Stimulated activated CD8-positive, alpha-beta memory T cell treated with anti-CD3 and anti-CD28 coated beads, Interleukin-12 subunit alpha, Interleukin-12 subunit beta, amount 100 ng/mL, for 1 hour (primary cell): Measurements from ENCODE around the gene ZC3H18.

Source experiments
- DNase-seq: peaks from one replicate; pipeline ENCODE4 v3.0.0-alpha.2; 2020; ENCODE audit warnings: low read depth

The ZC3H18 gene

DNA sequence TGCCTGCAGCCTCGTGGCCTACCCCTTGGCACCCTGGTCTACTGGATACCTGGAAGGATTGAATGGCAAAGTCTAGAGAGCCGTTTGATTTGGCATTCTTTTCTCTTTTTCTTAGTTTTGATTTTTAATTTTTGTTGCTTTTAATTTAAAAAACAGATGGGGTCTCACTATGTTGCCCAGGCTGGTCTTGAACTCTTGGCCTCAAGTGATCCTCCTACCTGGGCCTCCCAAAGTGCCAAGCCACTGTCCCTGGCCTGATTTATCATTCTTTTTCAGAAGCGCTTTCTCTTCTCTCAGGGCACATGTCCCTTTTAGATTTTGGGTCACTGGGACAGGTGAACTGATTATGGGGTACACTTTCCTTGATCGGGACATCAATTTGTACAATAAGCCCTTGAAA, 10.8 kb downstream of the ZC3H18 start:
- DNase-seq: no peak

DNA sequence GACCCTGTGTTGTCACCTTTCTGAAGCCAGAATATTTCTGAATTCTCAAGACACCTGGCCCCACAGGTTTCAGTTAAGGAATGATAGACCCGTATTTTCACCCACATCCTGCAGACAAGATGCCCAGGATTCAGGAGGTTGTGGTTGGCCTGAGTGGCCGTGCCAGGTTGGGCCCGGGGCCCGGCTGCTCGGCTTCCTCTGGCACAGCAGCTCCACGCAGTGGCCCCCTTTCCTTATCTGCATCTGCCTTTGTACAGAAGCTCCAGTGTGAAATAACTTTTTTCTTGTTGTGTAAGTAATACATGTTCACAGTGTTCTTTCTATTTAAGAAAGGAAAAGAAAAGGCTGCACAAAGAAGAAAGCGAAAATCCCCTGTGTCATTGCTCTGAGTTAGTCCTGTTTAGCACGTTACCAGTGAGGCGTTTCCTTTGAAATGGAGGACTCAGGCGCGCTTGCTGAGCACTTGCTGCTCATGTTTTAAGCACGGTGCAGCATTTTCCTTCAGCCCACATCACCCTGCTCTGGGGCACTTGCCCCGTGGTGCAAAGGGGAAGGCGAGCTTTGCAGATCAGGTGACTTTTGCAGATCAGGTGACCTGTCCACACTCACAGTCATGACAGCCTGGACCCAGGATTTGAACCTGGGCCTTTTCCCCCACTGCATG, 12.8 kb downstream of the ZC3H18 start:
- DNase-seq: no peak

DNA sequence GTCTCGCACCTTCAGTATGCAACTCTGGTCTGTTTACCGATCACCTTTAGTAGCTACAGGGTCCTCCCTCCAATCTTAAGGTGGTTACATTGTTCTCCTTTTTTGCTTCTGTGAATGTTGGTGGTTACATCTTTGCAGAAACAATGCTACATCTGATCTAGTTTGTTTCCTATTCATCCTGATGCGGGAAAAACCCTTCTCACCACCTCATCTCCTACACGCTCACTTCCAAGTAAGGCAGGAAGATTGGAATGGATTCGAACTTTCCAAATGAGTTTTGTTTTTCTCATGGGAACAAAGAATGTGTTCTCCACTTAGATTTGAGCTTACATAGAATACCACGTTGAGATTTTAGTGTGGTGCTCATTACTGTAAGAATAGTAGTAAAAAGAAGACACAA, 14.5 kb downstream of the ZC3H18 start:
- DNase-seq: no peak

DNA sequence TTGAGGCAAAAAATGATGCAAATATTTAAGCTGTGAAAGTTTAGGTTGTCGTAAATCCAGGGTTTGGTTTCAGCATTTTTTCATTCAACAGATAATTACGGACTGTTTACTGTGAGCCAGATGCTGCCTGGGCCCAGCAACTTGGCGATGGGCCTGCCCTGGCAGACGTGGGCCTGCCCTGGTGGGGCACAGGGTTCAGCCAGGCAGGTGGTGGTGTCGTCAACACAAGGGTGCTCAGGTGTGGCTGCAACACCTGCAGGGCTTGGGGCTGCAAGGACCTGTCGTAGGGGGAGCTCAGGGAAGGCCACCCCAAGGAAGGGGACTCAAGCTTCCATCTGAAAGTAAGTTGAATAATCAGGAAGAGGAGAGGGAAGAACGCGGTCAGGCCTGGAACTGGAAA, 15.1 kb downstream of the ZC3H18 start:
- DNase-seq: no peak

DNA sequence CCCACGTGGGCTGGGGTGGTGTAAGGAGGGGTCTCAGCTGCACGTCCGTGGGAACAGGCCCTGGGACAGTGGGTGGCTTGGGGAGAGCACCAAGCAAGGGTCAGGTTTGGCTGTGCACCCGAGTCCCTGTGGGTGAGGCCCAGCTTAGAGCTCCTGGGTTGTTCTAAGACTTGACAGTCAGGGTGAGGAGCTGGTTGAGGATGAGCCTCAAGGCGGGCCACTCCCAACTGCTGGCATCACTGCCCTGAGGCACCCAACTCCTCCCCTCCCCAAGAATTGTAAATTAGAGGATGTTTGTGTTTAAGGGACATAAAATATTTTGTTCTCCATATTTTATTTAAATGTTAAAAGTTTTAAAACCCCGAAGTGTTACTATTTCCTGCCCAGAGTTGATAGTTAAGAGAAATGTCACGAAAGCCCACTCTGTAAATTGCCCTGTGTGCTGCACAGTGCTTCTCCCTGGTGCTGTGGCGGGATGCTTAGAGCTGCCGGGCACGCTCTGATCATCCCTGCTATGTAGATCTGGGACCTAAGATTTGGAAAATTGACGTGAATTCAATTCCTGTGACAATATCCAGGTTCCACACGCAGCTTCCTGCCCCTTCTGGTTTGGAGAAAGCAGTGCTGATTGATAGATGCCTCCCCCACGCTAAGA, 15.9 kb downstream of the ZC3H18 start:
- DNase-seq: no peak

DNA sequence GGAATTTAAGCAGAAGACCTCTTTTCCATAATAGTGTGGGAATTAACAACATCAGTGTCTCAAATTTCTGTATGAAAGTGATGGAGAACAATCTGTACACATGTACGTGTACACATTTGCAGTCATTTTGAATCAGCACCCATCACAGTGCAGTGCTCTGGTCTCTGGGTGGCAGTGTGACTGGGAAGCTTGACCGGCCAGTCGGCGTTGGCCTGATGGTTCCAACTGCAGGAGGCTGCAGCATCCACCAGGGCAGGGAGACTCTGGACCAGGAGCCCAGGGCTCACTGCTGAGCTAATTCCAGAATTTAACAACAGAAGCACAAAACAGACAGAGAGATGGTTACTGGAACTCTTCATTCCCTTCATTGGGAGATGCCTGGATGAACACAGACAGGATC, 17.9 kb downstream of the ZC3H18 start:
- DNase-seq: no peak

DNA sequence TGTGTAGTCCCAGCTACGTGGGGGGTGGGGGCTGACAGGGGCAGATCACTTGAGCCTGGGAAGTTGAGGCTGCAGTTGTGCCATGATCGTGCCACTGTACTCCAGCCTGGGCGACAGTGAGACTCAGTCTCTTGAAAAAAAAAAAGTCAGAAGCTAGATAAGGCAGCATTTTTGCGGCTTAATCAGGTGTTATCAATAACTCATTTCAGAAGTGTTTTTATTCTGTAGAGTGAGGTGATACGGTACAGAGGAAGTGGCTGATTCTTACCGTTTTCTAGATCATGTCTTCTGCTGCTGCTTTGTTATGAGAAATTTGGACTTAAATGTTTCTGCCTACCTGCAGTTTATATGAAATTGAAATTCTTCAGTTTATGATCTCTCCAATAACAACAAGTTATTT, 18.6 kb downstream of the ZC3H18 start:
- DNase-seq: no peak

DNA sequence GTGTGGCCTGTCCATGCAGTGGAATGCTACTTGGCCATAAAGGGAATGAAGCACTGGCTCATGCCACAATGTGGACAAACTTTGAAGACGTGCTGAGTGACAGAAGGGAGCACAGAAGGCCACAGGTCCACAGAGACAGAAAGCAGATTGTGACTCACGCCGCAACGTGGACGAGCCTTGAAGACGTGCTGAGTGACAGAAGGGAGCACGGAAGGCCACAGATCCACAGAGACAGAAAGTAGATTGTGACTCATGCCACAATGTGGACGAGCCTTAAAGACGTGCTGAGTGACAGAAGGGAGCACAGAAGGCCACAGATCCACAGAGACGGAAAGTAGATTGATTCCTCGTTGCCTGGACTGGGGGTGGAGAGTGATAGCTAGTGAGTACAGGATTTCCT, 19.2 kb downstream of the ZC3H18 start:
- no peak for DNase-seq

DNA sequence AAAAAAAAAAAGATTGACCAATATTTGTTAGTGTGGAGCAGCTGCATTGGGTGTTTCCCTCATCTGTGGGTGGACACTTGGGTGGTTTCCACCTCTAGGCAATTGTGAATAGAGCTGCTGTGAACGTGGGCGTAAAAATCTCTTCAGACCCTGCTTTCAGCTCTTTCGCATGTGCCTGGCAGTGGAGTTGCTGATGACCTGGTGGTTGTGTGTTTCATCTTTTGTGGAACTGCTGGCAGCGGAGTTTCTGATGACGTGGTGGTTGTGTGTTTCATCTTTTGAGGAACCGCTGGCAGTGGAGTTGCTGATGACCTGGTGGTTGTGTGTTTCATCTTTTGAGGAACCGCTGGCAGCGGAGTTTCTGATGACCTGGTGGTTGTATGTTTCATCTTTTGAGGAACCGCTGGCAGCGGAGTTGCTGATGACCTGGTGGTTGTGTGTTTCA, 21.4 kb downstream of the ZC3H18 start:
- DNase-seq: no peak

DNA sequence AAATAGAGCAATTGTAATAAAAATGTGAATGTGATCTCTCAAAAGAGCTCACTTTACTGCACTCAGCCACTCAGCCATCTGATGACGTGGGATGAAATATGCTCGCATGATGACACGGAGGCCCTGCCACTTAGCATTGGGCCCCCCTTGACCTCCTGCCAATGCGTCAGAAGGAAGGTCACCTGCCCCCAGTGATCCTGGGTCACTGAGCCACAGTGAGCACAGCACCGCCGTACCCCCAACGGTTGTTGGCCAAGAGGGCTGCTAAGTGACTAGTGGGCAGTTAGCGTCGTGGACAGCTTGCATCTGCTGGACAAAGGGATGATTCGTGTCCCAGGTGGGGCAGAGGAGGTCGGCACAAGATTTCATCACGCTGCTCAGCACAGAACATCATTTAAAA, 22.9 kb downstream of the ZC3H18 start:
- no peak for DNase-seq

DNA sequence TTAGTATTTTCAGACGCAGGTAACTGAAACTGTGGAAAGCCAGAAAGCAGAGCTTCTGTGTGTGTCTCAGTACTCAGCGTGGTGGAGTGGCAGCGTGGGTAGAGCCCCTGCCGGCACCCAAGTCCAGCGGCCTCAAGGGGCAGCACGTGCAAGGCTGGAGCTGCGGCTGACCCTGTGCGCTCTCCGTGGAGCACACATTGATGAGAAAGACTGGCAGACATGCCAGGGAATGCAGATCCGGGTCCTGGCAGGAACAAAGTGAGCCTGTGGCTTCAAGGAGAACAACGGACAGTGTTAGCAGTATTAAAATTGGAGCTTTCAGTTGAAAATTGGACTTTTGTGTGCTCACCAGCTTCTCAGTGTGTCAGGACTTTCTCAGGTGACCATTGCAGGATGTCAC, 23.3 kb downstream of the ZC3H18 start:
- DNase-seq: no peak

DNA sequence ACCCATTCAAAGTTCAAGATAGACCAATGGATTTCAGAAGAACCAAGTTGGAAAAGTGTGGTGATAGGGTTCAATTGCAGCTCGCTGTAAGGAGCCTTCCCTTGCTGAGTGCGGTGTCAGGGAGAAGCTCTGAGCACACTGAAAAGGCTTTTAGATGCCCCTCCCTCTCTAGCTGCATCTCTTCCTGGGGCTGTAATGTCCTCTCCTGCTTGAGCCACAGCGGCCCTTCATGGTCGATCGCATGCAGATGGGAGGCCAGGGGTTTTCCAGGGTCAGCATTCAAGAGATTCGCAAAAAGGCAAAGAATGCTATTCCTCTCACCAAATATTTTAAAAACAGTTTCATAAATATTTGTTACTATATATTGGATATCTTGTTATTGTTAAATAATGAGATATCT, 23.7 kb downstream of the ZC3H18 start:
- DNase-seq: no peak

DNA sequence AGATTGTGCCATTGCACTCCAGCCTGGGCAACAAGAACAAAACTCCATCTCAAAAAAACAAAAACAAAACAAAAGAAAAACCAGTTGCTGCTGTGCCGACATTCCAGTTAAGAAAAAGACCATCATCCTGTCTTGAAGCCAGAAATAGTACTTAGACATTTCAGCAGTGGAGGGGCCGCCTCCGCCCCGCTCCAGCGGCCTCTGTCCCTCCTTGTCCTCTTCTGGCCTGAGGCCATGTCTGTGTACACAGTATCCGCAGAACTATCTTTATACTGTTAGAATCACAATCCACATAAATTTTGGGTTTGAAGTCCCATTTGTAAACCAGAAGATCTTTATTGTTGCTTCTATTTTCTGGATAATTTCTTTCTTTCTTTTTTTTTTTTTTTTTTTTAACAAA, 24.9 kb downstream of the ZC3H18 start:
- DNase-seq: no peak

DNA sequence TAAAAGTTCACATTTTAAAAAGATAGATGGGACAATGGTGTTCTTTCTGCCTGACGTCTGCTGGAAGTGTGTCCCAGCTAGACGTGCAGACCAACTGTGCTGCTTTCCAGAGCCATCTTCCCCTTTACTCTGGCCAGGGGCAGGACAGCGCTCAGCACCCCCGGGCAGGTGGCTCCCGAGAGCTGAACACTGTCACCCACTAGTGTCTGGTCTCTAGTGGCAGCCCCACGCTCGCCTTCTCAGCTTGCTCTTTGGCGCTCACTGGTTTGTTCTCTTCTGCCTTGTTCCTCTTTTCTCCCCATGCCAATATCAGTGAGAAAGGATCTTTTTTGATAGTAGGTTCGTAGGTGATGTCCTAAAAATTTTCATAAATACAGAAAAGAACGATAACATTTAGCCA, 25.7 kb downstream of the ZC3H18 start:
- DNase-seq: no peak

DNA sequence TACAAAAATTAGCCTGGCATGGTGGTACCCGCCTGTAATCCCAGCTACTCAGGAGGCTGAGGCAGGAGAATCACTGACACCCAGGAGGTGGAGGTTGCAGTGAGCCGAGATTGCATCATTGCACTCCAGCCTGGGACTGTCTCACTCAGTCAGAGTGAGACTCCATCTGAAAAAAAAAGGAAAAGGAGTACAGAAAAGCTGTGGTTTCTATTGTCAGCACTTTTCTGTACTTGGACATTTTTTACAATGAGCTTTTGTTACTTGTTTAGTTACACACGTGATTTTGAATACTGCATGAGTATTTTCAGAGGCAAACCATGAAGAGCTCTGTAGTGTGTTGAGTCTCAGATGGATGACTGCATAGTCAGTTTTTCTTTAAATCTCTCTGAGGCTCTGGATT, 26.3 kb downstream of the ZC3H18 start:
- no peak for DNase-seq

DNA sequence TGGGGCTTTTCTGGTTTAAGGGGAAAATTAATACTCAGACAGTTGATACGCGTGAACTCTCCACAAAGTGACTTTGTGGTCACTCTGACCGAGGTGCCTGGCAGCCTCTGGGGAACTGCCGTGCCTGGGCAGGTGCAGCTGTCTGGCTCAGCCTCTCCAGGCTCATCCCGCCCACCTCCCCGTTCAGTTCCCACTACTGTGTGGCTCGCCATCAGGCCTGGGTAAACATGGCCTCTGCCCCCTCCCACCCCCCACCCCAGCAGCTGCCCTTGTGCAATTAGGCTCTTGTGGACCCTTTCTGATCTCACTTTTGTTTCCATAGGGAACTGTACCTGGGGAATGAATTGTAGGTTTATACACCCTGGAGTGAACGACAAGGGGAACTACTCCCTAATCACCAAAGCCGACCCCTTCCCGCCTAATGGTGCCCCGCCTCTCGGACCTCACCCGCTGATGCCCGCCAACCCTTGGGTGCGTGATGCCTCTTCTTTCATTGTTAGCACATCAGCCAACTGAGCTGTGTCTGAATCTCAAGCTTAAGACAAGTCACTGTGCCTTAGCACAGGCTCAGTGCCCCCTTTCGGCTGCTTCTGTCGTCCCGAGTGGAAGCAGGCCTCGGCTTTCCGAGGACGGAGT, 27.8 kb downstream of the ZC3H18 start:
- no peak for DNase-seq

DNA sequence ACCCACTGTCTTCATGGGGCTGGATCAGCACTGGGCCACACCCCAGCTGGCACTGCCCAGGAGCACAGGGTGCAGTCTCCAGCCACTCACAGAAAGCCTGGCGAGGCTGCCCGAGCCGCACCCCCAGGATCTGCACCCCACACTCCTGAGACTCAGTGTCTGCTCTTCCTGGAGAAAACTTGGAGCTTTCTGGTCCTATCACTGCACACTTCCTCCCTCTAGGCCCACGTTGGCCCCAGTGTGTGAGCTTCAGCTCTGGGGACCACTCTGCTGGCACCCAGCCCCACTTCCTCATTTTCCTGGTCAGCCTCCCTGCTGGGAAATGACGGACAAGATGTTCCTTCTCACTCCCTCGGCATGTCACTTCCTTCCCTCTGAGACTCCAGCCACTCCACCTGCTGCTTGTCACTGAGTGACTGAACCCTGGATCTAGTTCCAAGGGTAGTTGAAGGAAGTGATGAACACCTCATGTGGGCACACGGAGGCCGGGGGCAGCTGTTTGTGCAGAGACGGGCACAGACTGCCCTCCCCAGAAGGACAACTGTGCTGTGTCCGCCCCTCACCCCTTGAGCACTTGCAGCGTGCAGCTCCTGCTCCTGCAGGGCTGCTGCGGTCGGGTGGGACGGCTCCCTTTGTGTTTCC, 29.0 kb downstream of the ZC3H18 start:
- no peak for DNase-seq

DNA sequence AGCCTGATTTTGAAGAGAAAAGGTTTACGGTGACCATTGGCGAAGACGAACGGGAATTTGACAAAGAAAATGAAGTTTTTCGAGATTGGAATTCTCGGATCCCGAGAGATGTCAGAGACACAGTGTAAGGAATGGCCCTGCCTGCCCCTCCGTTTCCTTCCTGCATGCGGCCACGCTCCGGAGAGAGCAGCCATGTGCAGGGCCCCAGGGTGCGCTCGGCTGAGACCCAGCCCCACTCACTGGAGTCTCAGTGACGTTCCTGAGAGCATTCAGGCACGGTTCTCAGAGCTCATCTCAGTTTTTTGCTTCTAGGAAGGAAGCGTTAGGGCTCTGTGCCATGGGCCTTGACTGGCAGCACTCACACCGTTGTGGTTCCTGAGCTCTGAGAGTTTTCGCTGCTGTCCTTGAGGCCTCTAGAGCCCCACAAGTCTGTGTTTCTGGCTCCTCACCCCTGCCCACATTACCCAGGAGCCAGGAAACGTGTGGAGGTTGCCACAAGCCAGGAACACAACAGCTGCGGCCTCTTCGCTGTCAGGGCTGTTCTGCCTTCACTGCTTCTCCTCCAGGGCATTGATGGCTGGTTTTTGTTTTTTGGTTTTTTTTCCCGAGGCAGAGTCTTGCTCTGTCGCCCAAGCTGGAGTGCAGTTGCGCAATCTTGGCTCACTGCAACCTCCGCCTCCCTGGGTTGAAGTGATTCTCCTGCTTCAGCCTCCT, 29.8 kb downstream of the ZC3H18 start:
- DNase-seq: no peak

DNA sequence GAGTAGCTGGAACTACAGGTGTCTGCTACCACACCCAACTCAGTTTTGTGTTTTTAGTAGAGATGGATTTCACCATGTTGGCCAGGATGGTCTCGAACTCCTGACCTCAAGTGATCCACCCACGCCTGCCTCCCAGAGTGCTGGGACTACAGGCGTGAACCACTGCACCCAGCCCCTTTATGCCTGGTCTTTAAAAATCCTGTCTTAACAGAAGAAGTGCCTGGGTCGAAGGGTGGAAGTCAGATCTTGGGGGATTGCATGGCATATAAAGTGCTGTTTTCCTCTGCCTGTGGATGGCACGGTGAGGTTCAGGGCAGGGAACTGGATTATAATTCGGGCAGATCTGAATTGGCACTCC, 30.3 kb downstream of the ZC3H18 start:
- no peak for DNase-seq

DNA sequence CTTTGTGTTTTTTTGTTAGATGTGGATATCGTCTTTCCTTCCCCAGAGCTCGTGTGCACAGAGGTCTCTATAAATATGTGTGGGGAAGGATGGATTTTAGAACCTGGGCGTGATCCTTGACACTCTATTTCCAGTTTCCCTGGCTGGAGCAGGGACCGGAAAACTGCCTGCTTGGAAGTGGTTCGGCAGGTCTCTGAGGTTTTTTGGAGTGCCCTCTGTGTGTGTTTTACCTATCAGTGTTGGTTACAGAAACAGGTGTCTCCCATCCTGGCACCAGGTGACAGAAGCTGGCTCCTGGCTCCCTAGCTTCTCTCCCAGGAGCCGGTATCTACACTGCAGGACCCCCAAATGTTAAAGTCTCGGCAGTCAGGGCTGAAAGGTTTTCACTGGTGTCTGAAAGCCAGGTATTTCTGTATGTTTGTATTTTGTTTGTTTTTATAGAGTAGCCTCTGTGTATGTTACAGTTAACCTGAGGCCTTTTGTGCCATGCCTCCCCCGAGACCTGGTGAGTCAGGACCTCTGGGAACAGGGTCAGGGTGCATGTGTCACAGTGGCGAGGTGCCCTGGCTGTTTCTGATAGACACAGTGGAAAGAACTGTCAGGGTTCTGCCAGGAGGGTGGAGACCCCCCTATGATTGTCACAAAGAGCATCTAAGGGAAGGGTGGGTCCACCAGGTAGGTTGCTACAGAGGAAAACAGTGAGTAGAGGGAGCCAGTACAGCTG, 31.3 kb downstream of the ZC3H18 start:
- DNase-seq: no peak

DNA sequence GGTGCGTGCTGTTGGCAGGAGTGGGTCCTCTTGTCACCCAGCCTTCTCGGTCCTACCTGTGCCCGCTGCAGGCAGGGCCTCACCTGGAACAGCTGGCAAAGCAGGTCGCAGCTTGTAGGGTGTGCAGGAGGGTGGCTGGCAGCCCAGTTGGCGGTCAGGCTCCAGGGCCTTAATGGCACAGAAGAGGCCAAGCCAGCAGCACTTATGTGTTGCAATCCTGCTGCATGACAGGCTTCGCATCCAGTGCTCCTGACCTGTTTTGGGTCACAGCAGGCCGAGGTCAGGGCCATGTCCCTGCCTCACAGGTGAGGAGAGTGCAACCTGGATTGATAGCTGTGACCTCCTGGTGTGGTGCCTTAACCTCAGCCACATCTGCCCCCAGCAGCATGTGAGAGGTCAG, 31.9 kb downstream of the ZC3H18 start:
- DNase-seq: no peak
